OCI-LY7 (cell line): ENCODE measurements around the gene DGUOK. TPM values are rescaled to one million over a fixed set of nuclear protein-coding genes. Genes with fewer than 3 reads are reported as not detected.

ENCODE experiments used
- BruUV-seq: library from RNA; stranded (reverse); fragments of 400-500 nt; replicated peaks from 2 replicates; lab custom pipeline; 2021; lab: Mats Ljungman, UMichigan
- CTCF ChIA-PET: fragments of 300-600 bp; sonication (Branson Sonifier 250); formaldehyde crosslinking; loops from one replicate; lab custom pipeline; 2022; ENCODE audit warnings: antibody characterized with exemption; ENCODE audit not compliant: unreplicated experiment; lab: Charles Lee
- POLR2A ChIA-PET: fragments of 300-600 bp; sonication (Branson Sonifier 250); formaldehyde crosslinking; loops from one replicate; lab custom pipeline; 2022; ENCODE audit warnings: antibody characterized with exemption; lab: Charles Lee
- DNase-seq: peaks from one replicate; pipeline ENCODE4 v3.0.0-alpha.2; 2015; ENCODE audit warnings: low spot score
- H2AFZ ChIP-seq: fragments of 200-600 bp; sonication (generic), shearing (Covaris generic); 2 replicates; pipeline ENCODE4 v1.6.1; 2014; ENCODE audit warnings: mild to moderate bottlenecking, antibody characterized with exemption, low read length, moderate library complexity
- H3K27ac ChIP-seq: fragments of 200-600 bp; sonication (generic); 2 replicates; pipeline ENCODE4 v1.5.1; 2014; ENCODE audit warnings: mixed run types, low read depth, mild to moderate bottlenecking, moderate library complexity, low read length, inconsistent platforms; ENCODE audit not compliant: poor library complexity, severe bottlenecking
- H3K36me3 ChIP-seq: fragments of 200-600 bp; sonication (generic); 2 replicates; pipeline ENCODE4 v1.6.1; 2014; ENCODE audit warnings: mild to moderate bottlenecking, antibody characterized with exemption, low read length, moderate library complexity, mixed read lengths; ENCODE audit not compliant: insufficient read depth
- H3K4me1 ChIP-seq: fragments of 200-600 bp; sonication (generic); 2 replicates; pipeline ENCODE4 v1.5.1; 2014; ENCODE audit warnings: mild to moderate bottlenecking, low read length; ENCODE audit not compliant: insufficient read depth, poor library complexity, severe bottlenecking
- H3K4me2 ChIP-seq: fragments of 200-600 bp; sonication (generic); 2 replicates; pipeline ENCODE4 v1.6.1; 2014; ENCODE audit warnings: mild to moderate bottlenecking, low read length
- H3K4me3 ChIP-seq: fragments of 200-600 bp; sonication (generic); 2 replicates; pipeline ENCODE4 v1.5.1; 2014; ENCODE audit warnings: mild to moderate bottlenecking, low read depth, low read length; ENCODE audit not compliant: poor library complexity, severe bottlenecking
- H3K79me2 ChIP-seq: fragments of 200-600 bp; sonication (generic); 2 replicates; pipeline ENCODE4 v1.6.1; 2016; ENCODE audit warnings: low read depth, mild to moderate bottlenecking, low read length, moderate library complexity, mixed read lengths; ENCODE audit not compliant: insufficient read depth
- H3K9me2 ChIP-seq: fragments of 200-600 bp; sonication (generic); 2 replicates; pipeline ENCODE4 v1.6.1; 2016; ENCODE audit warnings: mild to moderate bottlenecking, low read length, mixed read lengths; ENCODE audit not compliant: insufficient read depth
- H3K9me3 ChIP-seq: fragments of 200-600 bp; sonication (generic); 2 replicates; pipeline ENCODE4 v1.6.1; 2014; ENCODE audit warnings: mild to moderate bottlenecking, mixed run types, low read length, mixed read lengths
- H4K20me1 ChIP-seq: fragments of 200-600 bp; sonication (generic); 2 replicates; pipeline ENCODE4 v1.6.1; 2014; ENCODE audit warnings: mild to moderate bottlenecking, antibody characterized with exemption, low read length, moderate library complexity, mixed read lengths; ENCODE audit not compliant: insufficient read depth
- CTCF ChIP-seq: fragments of 200-600 bp; sonication (generic); conservative IDR thresholded peaks from 2 replicates; pipeline ENCODE4 v1.5.1; 2014; ENCODE audit warnings: mild to moderate bottlenecking, antibody characterized with exemption, low read length, moderate library complexity, mixed read lengths
- EZH2phosphoT487 ChIP-seq: fragments of 200-600 bp; sonication (generic); IDR thresholded peaks from 2 replicates; pipeline ENCODE4 v1.6.1; 2018; ENCODE audit warnings: low read depth, borderline replicate concordance, mild to moderate bottlenecking, mixed run types, antibody characterized with exemption, low read length, moderate library complexity, mixed read lengths
- intact Hi-C: fragments of 100-400 bp; cut with micrococcal nuclease; formaldehyde crosslinking; loops from one replicate; pipeline ENCODE4 v1.10.0; 2022; ENCODE audit not compliant: unreplicated experiment
- total RNA-seq, 2 experiments: library from RNA; depleted of rRNA in 1 of 2; stranded (reverse); fragments of >200 nt in 1 of 2; shearing (Covaris generic) in 1 of 2; gene quantifications; 2 replicates each; pipeline ENCODE4 v1.2.3, GENCODE V29; 2014 to 2022

DGUOK gene
- total RNA-seq, 2 experiments from 2014 or later: 73.4 to 91.8 TPM

- no peaks in the 10 kb centered on the region for H3K9me2 ChIP-seq
- intact Hi-C loops: no loop called here
- peak overlapping the region; percentile 53; the same call in 1 of the 2 replicates for H2AFZ ChIP-seq
- no peak for DNase-seq
- no peak overlapping the region for H3K4me3 ChIP-seq
- no peak overlapping the region for H3K27ac ChIP-seq
- no peak for TF ChIP-seq CTCF
- TF ChIP-seq EZH2phosphoT487: no peak
- H3K79me2 ChIP-seq: no peaks in the 10 kb centered on the region
- CTCF ChIA-PET: no interaction called here
- no peaks in the 10 kb centered on the region for H3K9me3 ChIP-seq
- no peaks in the 10 kb centered on the region for H3K36me3 ChIP-seq
- POLR2A ChIA-PET: no interaction called here
- no peaks in the 10 kb centered on the region for H3K4me1 ChIP-seq
- no peaks in the 10 kb centered on the region for H4K20me1 ChIP-seq
- BruUV-seq: no TSS peak
- no peak overlapping the region for H3K4me2 ChIP-seq
Observed at GRCh38 chr2:73888388-73888787, 38.3 kb upstream of the DGUOK start.

- Histone ChIP-seq H3K79me2 (no peaks in the 10 kb centered on the region), H3K4me3 (no peak overlapping the region), H3K36me3 (no peaks in the 10 kb centered on the region), H4K20me1 (no peaks in the 10 kb centered on the region), H3K9me3 (no peaks in the 10 kb centered on the region), H3K4me1 (no peaks in the 10 kb centered on the region), H3K27ac (no peak overlapping the region), H2AFZ (no peak overlapping the region), H3K9me2 (no peaks in the 10 kb centered on the region), H3K4me2 (no peak overlapping the region)
- DNase-seq: no peak
- ChIA-PET POLR2A (no interaction called here), CTCF (no interaction called here)
- intact Hi-C loops: no loop called here
- TF ChIP-seq CTCF: no peak
- TF ChIP-seq EZH2phosphoT487: no peak
- no TSS peak for BruUV-seq
Observed at GRCh38 chr2:73889206-73889605, 37.5 kb upstream of the DGUOK start.

GRCh38 chr2:73890301-73891092 lies 36.2 kb upstream of the DGUOK start:
- intact Hi-C loops: no loop called here
- no peak for TF ChIP-seq EZH2phosphoT487
- TF ChIP-seq CTCF: no peak
- H3K79me2 ChIP-seq: no peaks in the 10 kb centered on the region
- DNase-seq: no peak
- H2AFZ ChIP-seq: no peak overlapping the region
- no peaks in the 10 kb centered on the region for H3K4me1 ChIP-seq
- H3K27ac ChIP-seq: no peak overlapping the region
- BruUV-seq: no TSS peak
- H3K36me3 ChIP-seq: no peaks in the 10 kb centered on the region
- H3K4me2 ChIP-seq: no peak overlapping the region
- ChIA-PET POLR2A (interaction anchor here (0.6 to 0.9 kb wide), 2 partner anchors 8 to 219 kb away, joined by 4 read pairs; no protein-coding TSS in a partner anchor), CTCF (interaction anchor here (0.6 kb wide), 1 partner anchor 33 kb away, joined by 3 read pairs; no protein-coding TSS in a partner anchor)
- no peak overlapping the region for H3K4me3 ChIP-seq
- no peaks in the 10 kb centered on the region for H3K9me2 ChIP-seq
- no peaks in the 10 kb centered on the region for H3K9me3 ChIP-seq
- no peaks in the 10 kb centered on the region for H4K20me1 ChIP-seq
